Measurements from ENCODE around the gene ESD.

- no peak for TF ChIP-seq CTCF (IDR thresholded peaks at IDR 0.05; ENCODE audit: low read length)
- no peak for TF ChIP-seq EZH2 (IDR thresholded peaks at IDR 0.05; ENCODE audit: borderline replicate concordance, low read length)
Observed at GRCh38 chr13:46782691-46783090, 14.3 kb downstream of the ESD start.

All from OCI-LY1 (cell line).